Endothelial cell of umbilical vein (primary cell): ENCODE results near the gene GABBR2. TPM values are rescaled to one million over a fixed set of nuclear protein-coding genes. Genes with fewer than 3 reads are reported as not detected.

Experiments
- BruUV-seq: library from RNA; stranded (reverse); fragments of 400-500 nt; replicated peaks from 2 replicates; lab custom pipeline; 2021; lab: Mats Ljungman, UMichigan
- CTCF ChIA-PET: fragments of 300-600, 350-600 bp; sonication (Branson Sonifier 250); formaldehyde crosslinking; loops from one replicate; lab custom pipeline; 2021; ENCODE audit warnings: antibody characterized with exemption, inconsistent platforms; lab: Charles Lee
- POLR2A ChIA-PET: fragments of 300-600, 350-600 bp; sonication (Branson Sonifier 250); formaldehyde crosslinking; loops from one replicate; lab custom pipeline; 2021; ENCODE audit warnings: antibody characterized with exemption, inconsistent platforms; lab: Charles Lee
- DNase-seq: peaks from one replicate; pipeline ENCODE4 v3.0.0-alpha.2; 2011; ENCODE audit warnings: low read depth, low spot score
- FAIRE-seq: peaks from 2 replicates; lab custom pipeline; 2011; peaks lifted over from hg19 to GRCh38; lab: Jason Lieb, UNC
- H2AFZ ChIP-seq: 2 replicates; pipeline ENCODE4 v1.6.0; 2012; ENCODE audit warnings: low read depth, low read length, control low read depth, inconsistent platforms
- H3K27ac ChIP-seq: 2 replicates; pipeline ENCODE4 v1.5.1; 2011; ENCODE audit warnings: low read depth, mild to moderate bottlenecking, control low read depth, low read length, moderate library complexity; ENCODE audit not compliant: insufficient read depth
- H3K27me3 ChIP-seq, 2 experiments: 2 replicates each; pipeline versions ENCODE4 v1.6.0 to v1.6.1; 2011; ENCODE audit warnings: low read length in 2 of 2, mixed read lengths in 1 of 2; ENCODE audit not compliant: control insufficient read depth in 2 of 2, insufficient read depth in 2 of 2
- H3K36me3 ChIP-seq, 2 experiments: 2 replicates in 1 of 2; 3 replicates in 1 of 2; pipeline ENCODE4 v1.5.1; 2011; ENCODE audit warnings: low read length in 2 of 2, mild to moderate bottlenecking in 1 of 2, moderate library complexity in 1 of 2; ENCODE audit not compliant: control insufficient read depth in 2 of 2, insufficient read depth in 2 of 2; ENCODE audit errors: extremely low read depth in 1 of 2
- H3K4me1 ChIP-seq: 3 replicates; pipeline ENCODE4 v1.5.1; 2011; ENCODE audit warnings: mild to moderate bottlenecking, low read length; ENCODE audit not compliant: control insufficient read depth, insufficient read depth; ENCODE audit errors: extremely low read depth
- H3K4me2 ChIP-seq: 2 replicates; pipeline ENCODE4 v1.6.1; 2011; ENCODE audit warnings: low read length, control low read depth, mixed read lengths; ENCODE audit not compliant: insufficient read depth
- H3K4me3 ChIP-seq, 3 experiments: fragments of 200-600 bp in 1 of 3; sonication (generic), shearing (Covaris generic) in 1 of 3; replicated peaks in 1 of 3; 2 replicates each; pipeline ENCODE4 v1.5.1; 2011 to 2016; ENCODE audit warnings: control low read depth in 3 of 3, low read length in 3 of 3, mild to moderate bottlenecking in 2 of 3, inconsistent platforms in 1 of 3, low read depth in 1 of 3, moderate library complexity in 1 of 3; ENCODE audit not compliant: insufficient read depth in 1 of 3
- H3K79me2 ChIP-seq: 2 replicates; pipeline ENCODE4 v1.6.0; 2012; ENCODE audit warnings: low read length, inconsistent platforms; ENCODE audit not compliant: control insufficient read depth, insufficient read depth
- H3K9ac ChIP-seq: replicated peaks from 2 replicates; pipeline ENCODE3; 2011; ENCODE audit warnings: low read length, control low read depth; ENCODE audit not compliant: insufficient read depth; ENCODE audit errors: extremely low read depth
- H3K9me1 ChIP-seq: replicated peaks from 3 replicates; pipeline ENCODE4 v1.6.0; 2011; ENCODE audit warnings: mild to moderate bottlenecking, low read length; ENCODE audit not compliant: control insufficient read depth, insufficient read depth; ENCODE audit errors: extremely low read depth
- H3K9me3 ChIP-seq: replicated peaks from 2 replicates; pipeline ENCODE4 v1.5.1; 2012; ENCODE audit warnings: low read length, inconsistent platforms; ENCODE audit not compliant: control insufficient read depth, insufficient read depth
- H4K20me1 ChIP-seq: replicated peaks from 2 replicates; pipeline ENCODE3; 2011; ENCODE audit warnings: mild to moderate bottlenecking, low read length; ENCODE audit not compliant: control insufficient read depth, insufficient read depth; ENCODE audit errors: extremely low read depth
- EZH2 ChIP-seq: IDR thresholded peaks from 2 replicates; pipeline ENCODE4 v1.6.1; 2012; ENCODE audit warnings: borderline replicate concordance, low read depth, mild to moderate bottlenecking, moderate library complexity, low read length, inconsistent platforms; ENCODE audit not compliant: severe bottlenecking
- FOS ChIP-seq: IDR thresholded peaks from 2 replicates; pipeline ENCODE4 v1.6.1; 2011; ENCODE audit warnings: mild to moderate bottlenecking, low read length, moderate library complexity, borderline replicate concordance; ENCODE audit not compliant: insufficient read depth
- GATA2 ChIP-seq: IDR thresholded peaks from 2 replicates; pipeline ENCODE4 v1.7.0; 2011; ENCODE audit warnings: low read depth, mild to moderate bottlenecking, moderate library complexity, mixed read lengths, low read length; ENCODE audit not compliant: insufficient read length, insufficient read depth
- JUN ChIP-seq: IDR thresholded peaks from 2 replicates; pipeline ENCODE4 v1.6.1; 2011; ENCODE audit warnings: borderline replicate concordance, low read depth; ENCODE audit not compliant: insufficient read length, insufficient read depth
- MAX ChIP-seq: IDR thresholded peaks from 2 replicates; pipeline ENCODE4 v1.6.1; 2011; ENCODE audit not compliant: insufficient read depth, insufficient read length
- MYC ChIP-seq: IDR thresholded peaks from one replicate; pipeline ENCODE4 v1.6.1; 2011; ENCODE audit warnings: mild to moderate bottlenecking, low read depth, low read length
- POLR2A ChIP-seq: IDR thresholded peaks from 2 replicates; pipeline ENCODE4 v1.6.1; 2012; ENCODE audit warnings: low read depth, mild to moderate bottlenecking, control low read depth, low read length
- POLR2AphosphoS5 ChIP-seq: IDR thresholded peaks from 2 replicates; pipeline ENCODE4 v1.6.1; 2012; ENCODE audit warnings: low read depth, mild to moderate bottlenecking, control low read depth, low read length, moderate library complexity; ENCODE audit not compliant: insufficient read depth
- dilution Hi-C: fragments of 300-500 bp; cut with MboI; formaldehyde crosslinking; loops from one replicate; pipeline ENCODE4 v1.15.0; 2019; ENCODE audit warnings: low sequenced_read_pairs; ENCODE audit not compliant: extremely low pct_ligation_motif_present
- intact Hi-C: fragments of 100-400 bp; cut with micrococcal nuclease; formaldehyde crosslinking; loops from one replicate; pipeline ENCODE4 v1.10.0; 2022
- polyA plus RNA-seq, 4 experiments: library from polyadenylated mRNA; depleted of rRNA in 3 of 4; stranded (reverse) in 3 of 4; unstranded in 1 of 4; fragments of >200 nt; gene quantifications; 2 replicates each; pipeline versions ENCODE4 v1.2.1 to v1.2.3, GENCODE V29; 2011 to 2012; ENCODE audit warnings: missing spikeins in 1 of 4
- total RNA-seq: library from RNA; stranded (reverse); gene quantifications from 2 replicates; pipeline ENCODE4 v1.2.3, GENCODE V29; 2021
- TF ChIP-seq, protein P1 (sequence below), 2 donors: IDR thresholded peaks; 1 replicate in 1 of 2; 2 replicates in 1 of 2; pipeline ENCODE4 v1.5.1; 2011; ENCODE audit warnings: low read length in 2 of 2, mild to moderate bottlenecking in 2 of 2, moderate library complexity in 2 of 2, control low read depth in 1 of 2, inconsistent platforms in 1 of 2, low read depth in 1 of 2; ENCODE audit not compliant: insufficient read depth in 1 of 2; ENCODE audit errors: extremely low read depth in 1 of 2

The GABBR2 gene
- total and polyA plus RNA-seq, 2 donors (not counting 3 experiments of a cell fraction or from before 2014, with no cell fraction given): 1.1 to 9.2 TPM

- dilution Hi-C loops (no loop called here), intact Hi-C loops (loop anchor here (2.0 to 5.0 kb wide), 2 partner anchors 143 to 550 kb away; partner anchors contain the start of gene TRIM14)
- POLR2A ChIA-PET: no interaction called here
- no peaks in the 10 kb centered on the region for H3K9me1 ChIP-seq
- no TSS peak for BruUV-seq
- H4K20me1 ChIP-seq: no peaks in the 10 kb centered on the region
- no peak overlapping the region for H3K4me3 ChIP-seq
- H3K36me3 ChIP-seq: no peaks in the 10 kb centered on the region
- TF ChIP-seq GATA2: no peak
- no peak for TF ChIP-seq FOS
- TF ChIP-seq EZH2: no peak
- no peak for TF ChIP-seq MYC
- no peak for TF ChIP-seq POLR2AphosphoS5
- TF ChIP-seq, protein P1, sequence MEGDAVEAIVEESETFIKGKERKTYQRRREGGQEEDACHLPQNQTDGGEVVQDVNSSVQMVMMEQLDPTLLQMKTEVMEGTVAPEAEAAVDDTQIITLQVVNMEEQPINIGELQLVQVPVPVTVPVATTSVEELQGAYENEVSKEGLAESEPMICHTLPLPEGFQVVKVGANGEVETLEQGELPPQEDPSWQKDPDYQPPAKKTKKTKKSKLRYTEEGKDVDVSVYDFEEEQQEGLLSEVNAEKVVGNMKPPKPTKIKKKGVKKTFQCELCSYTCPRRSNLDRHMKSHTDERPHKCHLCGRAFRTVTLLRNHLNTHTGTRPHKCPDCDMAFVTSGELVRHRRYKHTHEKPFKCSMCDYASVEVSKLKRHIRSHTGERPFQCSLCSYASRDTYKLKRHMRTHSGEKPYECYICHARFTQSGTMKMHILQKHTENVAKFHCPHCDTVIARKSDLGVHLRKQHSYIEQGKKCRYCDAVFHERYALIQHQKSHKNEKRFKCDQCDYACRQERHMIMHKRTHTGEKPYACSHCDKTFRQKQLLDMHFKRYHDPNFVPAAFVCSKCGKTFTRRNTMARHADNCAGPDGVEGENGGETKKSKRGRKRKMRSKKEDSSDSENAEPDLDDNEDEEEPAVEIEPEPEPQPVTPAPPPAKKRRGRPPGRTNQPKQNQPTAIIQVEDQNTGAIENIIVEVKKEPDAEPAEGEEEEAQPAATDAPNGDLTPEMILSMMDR (IDR thresholded peaks at IDR 0.05; ENCODE audit: extremely low read depth in 1 of 2, insufficient read depth in 1 of 2, low read depth in 1 of 2, low read length in 2 of 2): no peak
- no peak for TF ChIP-seq JUN
- no peak for TF ChIP-seq MAX
- no peak for TF ChIP-seq POLR2A
- no peaks in the 10 kb centered on the region for H3K79me2 ChIP-seq
- no peak for DNase-seq
- H2AFZ ChIP-seq: no peak overlapping the region
- no peaks in the 10 kb centered on the region for H3K9me3 ChIP-seq
- no peaks in the 10 kb centered on the region for H3K27me3 ChIP-seq
- no peak overlapping the region for H3K4me2 ChIP-seq
- no peak overlapping the region for H3K27ac ChIP-seq
- H3K9ac ChIP-seq: no peak overlapping the region
- CTCF ChIA-PET: interaction anchor here (1.1 to 3.3 kb wide), 3 partner anchors 57 to 360 kb away, joined by 3 to 90 read pairs (median 24); partner anchors contain the start of gene TRMO
- H3K4me1 ChIP-seq: peaks cover 1% of the 10 kb centered on the region
- no peak for FAIRE-seq
These were observed 446.7 kb downstream of the GABBR2 start for GRCh38 chr9:98262056-98262455.
